Measurements from ENCODE around the gene RAD51B.

DNA sequence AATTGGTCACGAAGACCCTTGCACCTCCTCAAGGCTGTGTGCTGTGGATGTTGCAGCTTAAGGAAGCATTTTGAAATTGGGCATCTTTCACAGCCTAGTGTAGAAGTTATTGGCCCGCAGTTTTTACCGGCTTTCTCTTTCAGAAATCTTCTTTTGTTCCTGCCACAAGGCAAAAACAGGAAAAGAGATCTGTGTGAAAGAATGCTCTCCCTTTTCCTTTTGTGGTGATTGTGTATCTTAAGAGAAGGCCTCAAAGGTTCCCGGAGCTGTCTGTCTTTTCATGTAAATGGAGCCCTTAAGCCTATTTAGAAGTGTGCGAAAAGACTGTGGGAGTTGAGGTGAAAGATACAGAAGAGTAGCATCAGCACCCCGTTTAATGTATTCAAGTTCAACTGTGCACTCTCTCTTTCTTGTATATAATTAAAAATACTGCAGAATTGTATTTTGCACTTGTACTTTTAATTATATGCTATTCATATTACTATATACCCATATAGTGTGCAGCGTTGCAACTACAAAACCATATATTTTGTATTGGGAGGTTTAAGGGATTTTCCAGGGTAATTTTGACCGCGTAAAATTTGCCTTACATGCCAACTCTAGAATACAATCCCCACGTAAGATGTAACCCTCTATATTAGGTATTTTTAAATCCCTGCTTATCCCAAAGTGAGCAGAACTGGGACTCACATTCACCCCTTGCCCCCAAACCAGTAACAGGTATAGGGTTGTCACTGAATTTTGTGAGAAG is 441.7 kb downstream of the RAD51B start:
- TF ChIP-seq, protein P1, sequence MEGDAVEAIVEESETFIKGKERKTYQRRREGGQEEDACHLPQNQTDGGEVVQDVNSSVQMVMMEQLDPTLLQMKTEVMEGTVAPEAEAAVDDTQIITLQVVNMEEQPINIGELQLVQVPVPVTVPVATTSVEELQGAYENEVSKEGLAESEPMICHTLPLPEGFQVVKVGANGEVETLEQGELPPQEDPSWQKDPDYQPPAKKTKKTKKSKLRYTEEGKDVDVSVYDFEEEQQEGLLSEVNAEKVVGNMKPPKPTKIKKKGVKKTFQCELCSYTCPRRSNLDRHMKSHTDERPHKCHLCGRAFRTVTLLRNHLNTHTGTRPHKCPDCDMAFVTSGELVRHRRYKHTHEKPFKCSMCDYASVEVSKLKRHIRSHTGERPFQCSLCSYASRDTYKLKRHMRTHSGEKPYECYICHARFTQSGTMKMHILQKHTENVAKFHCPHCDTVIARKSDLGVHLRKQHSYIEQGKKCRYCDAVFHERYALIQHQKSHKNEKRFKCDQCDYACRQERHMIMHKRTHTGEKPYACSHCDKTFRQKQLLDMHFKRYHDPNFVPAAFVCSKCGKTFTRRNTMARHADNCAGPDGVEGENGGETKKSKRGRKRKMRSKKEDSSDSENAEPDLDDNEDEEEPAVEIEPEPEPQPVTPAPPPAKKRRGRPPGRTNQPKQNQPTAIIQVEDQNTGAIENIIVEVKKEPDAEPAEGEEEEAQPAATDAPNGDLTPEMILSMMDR (IDR thresholded peaks at IDR 0.05; ENCODE audit: poor library complexity), result no peak
- TF ChIP-seq EZH2phosphoT487 (IDR thresholded peaks at IDR 0.05; ENCODE audit: low read depth, severe bottlenecking, unreplicated experiment), result no peak
- no peak for TF ChIP-seq EZH2 (IDR thresholded peaks at IDR 0.05; ENCODE audit: borderline replicate concordance)

Data from hepatocyte (in vitro differentiated cells).